Liver (tissue), 9 donors: ENCODE measurements around the gene WWOX. TPM values are rescaled to one million over a fixed set of nuclear protein-coding genes. Genes with fewer than 3 reads are reported as not detected.

Source experiments
- DNase-seq: peaks from one replicate; pipeline ENCODE4 v3.0.0-alpha.2; 2017; ENCODE audit warnings: low spot score
- H3K27ac ChIP-seq, 2 donors: one replicate each; pipeline ENCODE4 v1.7.0; 2013; ENCODE audit warnings: inconsistent platforms in 2 of 2, low read length in 2 of 2, control low read depth in 1 of 2, low read depth in 1 of 2, mild to moderate bottlenecking in 1 of 2
- H3K27me3 ChIP-seq, 4 donors: one replicate each; pipeline versions ENCODE4 v1.6.1 to v1.7.0; 2013; ENCODE audit warnings: low read length in 3 of 4, inconsistent platforms in 1 of 4, mild to moderate bottlenecking in 1 of 4, moderate library complexity in 1 of 4; ENCODE audit not compliant: control insufficient read depth in 4 of 4, insufficient read depth in 4 of 4
- H3K36me3 ChIP-seq, 4 donors: one replicate each; pipeline versions ENCODE4 v1.6.1 to v1.7.0; 2013; ENCODE audit warnings: low read length in 3 of 4, mild to moderate bottlenecking in 3 of 4, low read depth in 1 of 4, moderate library complexity in 1 of 4; ENCODE audit not compliant: control insufficient read depth in 4 of 4, insufficient read depth in 3 of 4
- H3K4me1 ChIP-seq, 4 donors: one replicate each; pipeline versions ENCODE4 v1.6.1 to v1.7.0; 2013; ENCODE audit warnings: low read length in 3 of 4, mild to moderate bottlenecking in 3 of 4, moderate library complexity in 1 of 4; ENCODE audit not compliant: control insufficient read depth in 4 of 4, insufficient read depth in 4 of 4
- H3K4me3 ChIP-seq, 3 donors: one replicate each; pipeline versions ENCODE4 v1.6.1 to v1.7.0; 2013; ENCODE audit warnings: low read length in 3 of 3, control low read depth in 1 of 3, low read depth in 1 of 3, mild to moderate bottlenecking in 1 of 3
- H3K9ac ChIP-seq, 2 donors: one replicate each; pipeline ENCODE4 v1.7.0; 2013; ENCODE audit warnings: low read length in 2 of 2, mild to moderate bottlenecking in 2 of 2, moderate library complexity in 2 of 2, control low read depth in 1 of 2, low read depth in 1 of 2
- H3K9me3 ChIP-seq, 4 donors: one replicate each; pipeline versions ENCODE4 v1.6.1 to v1.7.0; 2013; ENCODE audit warnings: low read length in 3 of 4; ENCODE audit not compliant: control insufficient read depth in 4 of 4
- EGR1 ChIP-seq, 2 donors: IDR thresholded peaks; 2 replicates each; pipeline ENCODE4 v1.6.1; 2016 to 2018; ENCODE audit warnings: antibody characterized with exemption in 2 of 2, low read depth in 2 of 2
- FOXA1 ChIP-seq: IDR thresholded peaks from 2 replicates; pipeline ENCODE4 v1.6.1; 2016; ENCODE audit warnings: antibody characterized with exemption
- FOXA2 ChIP-seq: IDR thresholded peaks from 2 replicates; pipeline ENCODE4 v1.6.1; 2016; ENCODE audit warnings: antibody characterized with exemption
- GABPA ChIP-seq, 2 donors: IDR thresholded peaks in 1 of 2; conservative IDR thresholded peaks in 1 of 2; 2 replicates each; pipeline ENCODE4 v1.6.1; 2016; ENCODE audit warnings: antibody characterized with exemption in 2 of 2, mild to moderate bottlenecking in 1 of 2, moderate library complexity in 1 of 2
- HNF4A ChIP-seq, 2 donors: conservative IDR thresholded peaks; 2 replicates each; pipeline ENCODE4 v1.6.1; 2016; ENCODE audit warnings: antibody characterized with exemption in 2 of 2, mild to moderate bottlenecking in 2 of 2
- HNF4G ChIP-seq: IDR thresholded peaks from 2 replicates; pipeline ENCODE4 v1.6.1; 2016; ENCODE audit warnings: antibody characterized with exemption
- JUND ChIP-seq, 2 donors: IDR thresholded peaks; 2 replicates each; pipeline ENCODE4 v1.6.1; 2016; ENCODE audit warnings: antibody characterized with exemption in 2 of 2
- MAX ChIP-seq: IDR thresholded peaks from 2 replicates; pipeline ENCODE4 v1.6.1; 2016; ENCODE audit warnings: antibody characterized with exemption
- NR2F2 ChIP-seq: IDR thresholded peaks from 2 replicates; pipeline ENCODE4 v1.6.1; 2016; ENCODE audit warnings: antibody characterized with exemption
- RAD21 ChIP-seq, 2 donors: IDR thresholded peaks; 2 replicates each; pipeline ENCODE4 v1.6.1; 2016; ENCODE audit warnings: antibody characterized with exemption in 2 of 2, mild to moderate bottlenecking in 2 of 2
- RXRA ChIP-seq, 2 donors: IDR thresholded peaks; 2 replicates each; pipeline ENCODE4 v1.6.1; 2017 to 2018; ENCODE audit warnings: antibody characterized with exemption in 2 of 2, mild to moderate bottlenecking in 1 of 2
- TAF1 ChIP-seq: conservative IDR thresholded peaks from 2 replicates; pipeline ENCODE4 v1.6.1; 2016; ENCODE audit warnings: antibody characterized with exemption, mild to moderate bottlenecking
- YY1 ChIP-seq: IDR thresholded peaks from 2 replicates; pipeline ENCODE4 v1.6.1; 2016; ENCODE audit warnings: antibody characterized with exemption, mild to moderate bottlenecking
- WGBS: extraction: QIAGEN DNeasy Blood & Tissue Kit; methylation state at CpG from one replicate; pipeline ENCODE4 v1.1.7; 2013; 5-methylcytosine and 5-hydroxymethylcytosine counted together
- polyA plus RNA-seq, 2 donors: library from polyadenylated mRNA; stranded (reverse) in 1 of 2; unstranded in 1 of 2; fragments of 200-250 nt in 1 of 2; fragments of >200 nt in 1 of 2; fragmentation: Nextera tagmentation in 1 of 2; extraction: Ambion mirVana in 1 of 2; gene quantifications; one replicate each; pipeline versions ENCODE4 v1.2.1 to v1.2.3, GENCODE V29; 2013 to 2015
- total RNA-seq, 2 donors: library from RNA; depleted of rRNA; stranded (reverse); fragments of >200 nt; gene quantifications; one replicate each; pipeline ENCODE4 v1.2.3, GENCODE V29; 2014
- TF ChIP-seq, protein P1 (sequence below): IDR thresholded peaks from 2 replicates; pipeline ENCODE4 v1.6.1; 2016; ENCODE audit warnings: antibody characterized with exemption
- TF ChIP-seq, protein P2 (sequence below): fragments of 150-350 bp; IDR thresholded peaks from 2 replicates; pipeline ENCODE4 v1.5.1; 2017; ENCODE audit warnings: improper control_type of control experiment, low read depth, low read length; ENCODE audit not compliant: missing input control
- TF ChIP-seq, protein P3 (sequence below): IDR thresholded peaks from 2 replicates; pipeline ENCODE4 v1.6.1; 2016; ENCODE audit warnings: antibody characterized with exemption, mild to moderate bottlenecking
- donor health status: healthy.
- donor health status: healthy.
- donor health status: healthy.
- donor health status: healthy.
- donor health status: healthy.

Gene WWOX
- total and polyA plus RNA-seq, 4 donors, result 9.8 to 46.0 (median 15.3) TPM

- Histone ChIP-seq H3K36me3 (no peaks in the 10 kb centered on the region), H3K4me3 (no peak overlapping the region), H3K9ac (no peak overlapping the region), H3K4me1 (no peaks in the 10 kb centered on the region), H3K27me3 (no peaks in the 10 kb centered on the region), H3K27ac (no peak overlapping the region), H3K9me3 (peaks cover 0 to 7% (median 0%) of the 10 kb centered on the region in 4 donors)
- no peak for DNase-seq
- WGBS, result 92% methylated on average over 4 of the region's 4 CpGs
- TF ChIP-seq MAX (no peak), JUND (IDR thresholded peaks at IDR 0.05) (no peak), GABPA (IDR thresholded peaks at IDR 0.05 in 1 of 2, conservative IDR thresholded peaks at IDR 0.05 in 1 of 2) (no peak), RAD21 (IDR thresholded peaks at IDR 0.05) (no peak), NR2F2 (no peak), EGR1 (IDR thresholded peaks at IDR 0.05; ENCODE audit: low read depth in 2 of 2) (no peak)
- TF ChIP-seq, protein P1, sequence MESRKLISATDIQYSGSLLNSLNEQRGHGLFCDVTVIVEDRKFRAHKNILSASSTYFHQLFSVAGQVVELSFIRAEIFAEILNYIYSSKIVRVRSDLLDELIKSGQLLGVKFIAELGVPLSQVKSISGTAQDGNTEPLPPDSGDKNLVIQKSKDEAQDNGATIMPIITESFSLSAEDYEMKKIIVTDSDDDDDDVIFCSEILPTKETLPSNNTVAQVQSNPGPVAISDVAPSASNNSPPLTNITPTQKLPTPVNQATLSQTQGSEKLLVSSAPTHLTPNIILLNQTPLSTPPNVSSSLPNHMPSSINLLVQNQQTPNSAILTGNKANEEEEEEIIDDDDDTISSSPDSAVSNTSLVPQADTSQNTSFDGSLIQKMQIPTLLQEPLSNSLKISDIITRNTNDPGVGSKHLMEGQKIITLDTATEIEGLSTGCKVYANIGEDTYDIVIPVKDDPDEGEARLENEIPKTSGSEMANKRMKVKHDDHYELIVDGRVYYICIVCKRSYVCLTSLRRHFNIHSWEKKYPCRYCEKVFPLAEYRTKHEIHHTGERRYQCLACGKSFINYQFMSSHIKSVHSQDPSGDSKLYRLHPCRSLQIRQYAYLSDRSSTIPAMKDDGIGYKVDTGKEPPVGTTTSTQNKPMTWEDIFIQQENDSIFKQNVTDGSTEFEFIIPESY, result no peak
- TF ChIP-seq, protein P2, sequence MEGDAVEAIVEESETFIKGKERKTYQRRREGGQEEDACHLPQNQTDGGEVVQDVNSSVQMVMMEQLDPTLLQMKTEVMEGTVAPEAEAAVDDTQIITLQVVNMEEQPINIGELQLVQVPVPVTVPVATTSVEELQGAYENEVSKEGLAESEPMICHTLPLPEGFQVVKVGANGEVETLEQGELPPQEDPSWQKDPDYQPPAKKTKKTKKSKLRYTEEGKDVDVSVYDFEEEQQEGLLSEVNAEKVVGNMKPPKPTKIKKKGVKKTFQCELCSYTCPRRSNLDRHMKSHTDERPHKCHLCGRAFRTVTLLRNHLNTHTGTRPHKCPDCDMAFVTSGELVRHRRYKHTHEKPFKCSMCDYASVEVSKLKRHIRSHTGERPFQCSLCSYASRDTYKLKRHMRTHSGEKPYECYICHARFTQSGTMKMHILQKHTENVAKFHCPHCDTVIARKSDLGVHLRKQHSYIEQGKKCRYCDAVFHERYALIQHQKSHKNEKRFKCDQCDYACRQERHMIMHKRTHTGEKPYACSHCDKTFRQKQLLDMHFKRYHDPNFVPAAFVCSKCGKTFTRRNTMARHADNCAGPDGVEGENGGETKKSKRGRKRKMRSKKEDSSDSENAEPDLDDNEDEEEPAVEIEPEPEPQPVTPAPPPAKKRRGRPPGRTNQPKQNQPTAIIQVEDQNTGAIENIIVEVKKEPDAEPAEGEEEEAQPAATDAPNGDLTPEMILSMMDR, result no peak
Measured at GRCh38 chr16:79172976-79173500, 1073.6 kb downstream of the WWOX start.

GRCh38 chr16:79173919-79174318 lies 1074.5 kb downstream of the WWOX start:
- peaks cover 0 to 7% (median 0%) of the 10 kb centered on the region in 4 donors for H3K9me3 ChIP-seq

More at GRCh38 chr16:79173919-79174318, 1074.5 kb downstream of the WWOX start:
- 83% methylated on average over 4 of the region's 4 CpGs for WGBS
- no peak overlapping the region for H3K9ac ChIP-seq
- TF ChIP-seq NR2F2 (no peak), JUND (IDR thresholded peaks at IDR 0.05) (no peak), TAF1 (no peak), FOXA1 (no peak), HNF4A (conservative IDR thresholded peaks at IDR 0.05) (no peak), HNF4G (no peak), MAX (no peak), YY1 (no peak), FOXA2 (no peak), RXRA (IDR thresholded peaks at IDR 0.05) (no peak), EGR1 (IDR thresholded peaks at IDR 0.05; ENCODE audit: low read depth in 2 of 2) (no peak)
- TF ChIP-seq, protein P3, sequence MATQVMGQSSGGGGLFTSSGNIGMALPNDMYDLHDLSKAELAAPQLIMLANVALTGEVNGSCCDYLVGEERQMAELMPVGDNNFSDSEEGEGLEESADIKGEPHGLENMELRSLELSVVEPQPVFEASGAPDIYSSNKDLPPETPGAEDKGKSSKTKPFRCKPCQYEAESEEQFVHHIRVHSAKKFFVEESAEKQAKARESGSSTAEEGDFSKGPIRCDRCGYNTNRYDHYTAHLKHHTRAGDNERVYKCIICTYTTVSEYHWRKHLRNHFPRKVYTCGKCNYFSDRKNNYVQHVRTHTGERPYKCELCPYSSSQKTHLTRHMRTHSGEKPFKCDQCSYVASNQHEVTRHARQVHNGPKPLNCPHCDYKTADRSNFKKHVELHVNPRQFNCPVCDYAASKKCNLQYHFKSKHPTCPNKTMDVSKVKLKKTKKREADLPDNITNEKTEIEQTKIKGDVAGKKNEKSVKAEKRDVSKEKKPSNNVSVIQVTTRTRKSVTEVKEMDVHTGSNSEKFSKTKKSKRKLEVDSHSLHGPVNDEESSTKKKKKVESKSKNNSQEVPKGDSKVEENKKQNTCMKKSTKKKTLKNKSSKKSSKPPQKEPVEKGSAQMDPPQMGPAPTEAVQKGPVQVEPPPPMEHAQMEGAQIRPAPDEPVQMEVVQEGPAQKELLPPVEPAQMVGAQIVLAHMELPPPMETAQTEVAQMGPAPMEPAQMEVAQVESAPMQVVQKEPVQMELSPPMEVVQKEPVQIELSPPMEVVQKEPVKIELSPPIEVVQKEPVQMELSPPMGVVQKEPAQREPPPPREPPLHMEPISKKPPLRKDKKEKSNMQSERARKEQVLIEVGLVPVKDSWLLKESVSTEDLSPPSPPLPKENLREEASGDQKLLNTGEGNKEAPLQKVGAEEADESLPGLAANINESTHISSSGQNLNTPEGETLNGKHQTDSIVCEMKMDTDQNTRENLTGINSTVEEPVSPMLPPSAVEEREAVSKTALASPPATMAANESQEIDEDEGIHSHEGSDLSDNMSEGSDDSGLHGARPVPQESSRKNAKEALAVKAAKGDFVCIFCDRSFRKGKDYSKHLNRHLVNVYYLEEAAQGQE, result no peak
- TF ChIP-seq, protein P2, result no peak
- TF ChIP-seq, protein P1, result no peak
- H3K27me3 ChIP-seq, result no peaks in the 10 kb centered on the region
- H3K4me1 ChIP-seq, result no peaks in the 10 kb centered on the region
- H3K36me3 ChIP-seq, result no peaks in the 10 kb centered on the region
- no peak overlapping the region for H3K4me3 ChIP-seq
- H3K27ac ChIP-seq, result no peak overlapping the region
- no peak for DNase-seq
